CD4-positive, alpha-beta T cell treated with Interleukin-2 at 100 ng/mL for 4 hours (primary cell): ENCODE data around the gene FOXL3.

ENCODE experiments used
- DNase-seq: peaks from one replicate; pipeline ENCODE4 v3.0.0-alpha.2; 2020; ENCODE audit warnings: low spot score

Gene FOXL3

DNA sequence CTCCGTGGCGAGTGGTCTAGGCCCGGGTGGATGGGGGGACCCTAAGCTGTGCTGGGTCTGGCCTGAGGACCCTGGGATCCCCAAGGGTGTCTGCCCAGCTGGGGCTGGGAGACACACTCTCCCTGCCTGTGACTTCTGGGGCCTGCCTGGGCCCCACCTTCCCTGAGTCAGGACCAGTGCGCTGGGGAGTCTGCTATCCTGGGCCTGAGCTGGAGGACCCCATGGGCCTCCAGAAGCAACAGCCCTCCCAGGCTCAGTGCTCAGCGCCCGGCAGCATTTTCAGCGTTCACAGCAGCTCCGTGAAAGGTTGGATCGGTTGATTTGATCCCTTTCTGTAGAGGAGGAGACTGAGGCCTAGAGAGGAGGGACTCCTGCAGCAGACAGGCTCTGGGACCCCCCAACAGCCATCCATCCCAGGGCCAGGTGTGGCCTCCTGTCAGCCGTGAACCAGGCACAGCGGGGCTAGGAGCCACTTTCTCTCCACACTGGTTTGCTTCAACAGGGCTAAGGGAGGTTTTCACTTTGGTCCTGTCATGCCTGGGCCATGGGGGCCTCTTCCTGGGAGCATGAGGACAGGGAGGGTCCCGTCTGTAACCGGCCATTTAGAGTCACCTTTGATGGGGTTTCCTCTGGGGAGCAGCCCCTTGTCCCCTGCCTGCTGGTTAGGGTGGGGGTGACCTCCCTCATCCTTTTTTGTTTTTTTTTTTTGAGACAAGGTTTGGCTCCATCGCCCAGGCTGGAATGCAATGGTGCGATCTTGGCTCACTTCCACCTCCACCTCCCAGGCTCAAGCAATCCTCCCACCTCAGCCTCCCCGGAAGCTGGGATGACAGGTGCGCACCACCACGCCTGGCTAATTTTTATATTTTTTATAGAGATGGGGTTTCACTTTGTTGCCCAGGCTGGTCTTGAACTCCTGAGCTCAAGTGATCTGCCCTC is 12.4 kb downstream of the FOXL3 start:
- DNase-seq: no peak

DNA sequence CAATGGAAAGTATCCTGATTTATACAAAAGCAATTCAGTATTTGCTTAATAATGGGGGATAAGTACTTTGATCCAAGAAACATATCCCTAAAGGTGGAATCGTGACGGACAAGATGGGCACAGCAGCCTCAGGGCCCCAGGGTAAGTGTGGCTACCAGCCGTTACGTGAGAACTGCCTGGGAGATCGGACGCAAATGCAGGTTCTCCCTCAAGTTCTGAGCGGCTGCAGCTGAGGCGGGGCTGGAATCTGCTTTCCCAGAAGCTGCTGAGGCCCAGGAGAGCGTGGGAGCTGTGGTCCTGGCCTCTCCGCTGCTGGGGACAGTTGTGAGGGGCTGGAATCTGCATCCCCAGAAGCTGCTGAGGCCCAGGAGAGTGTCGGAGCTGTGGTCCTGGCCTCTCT is 13.5 kb downstream of the FOXL3 start:
- no peak for DNase-seq

DNA sequence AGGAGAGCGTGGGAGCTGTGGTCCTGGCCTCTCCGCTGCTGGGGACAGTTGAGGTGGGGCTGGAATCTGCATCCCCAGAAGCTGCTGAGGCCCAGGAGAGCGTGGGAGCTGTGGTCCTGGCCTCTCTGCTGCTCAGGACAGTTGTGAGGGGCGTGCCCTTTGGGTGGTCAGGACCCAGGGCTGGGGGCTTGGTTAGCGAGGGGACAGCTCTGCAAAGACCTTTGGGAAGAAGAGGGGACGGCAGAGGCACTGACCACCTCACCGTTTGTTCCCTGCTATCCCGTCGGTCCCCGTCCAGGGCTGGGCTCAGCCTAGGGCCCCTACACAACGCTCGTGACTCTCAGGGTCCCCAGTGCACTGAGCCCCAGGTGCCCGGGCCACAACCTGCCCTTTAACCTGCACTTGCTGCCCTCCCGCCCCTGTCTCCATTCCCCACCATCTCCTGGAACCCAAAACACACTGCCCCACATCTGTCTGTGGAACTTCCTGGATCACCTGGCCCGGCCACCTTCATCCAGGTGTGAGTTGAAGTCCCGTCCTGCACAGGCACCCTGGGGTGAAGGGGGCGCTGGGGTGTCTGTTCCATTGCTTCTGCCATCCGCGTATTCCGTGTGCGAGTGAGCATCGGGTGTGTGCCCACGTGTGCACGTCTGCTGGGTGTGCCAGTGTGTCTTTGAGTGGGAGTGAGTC is 14.1 kb downstream of the FOXL3 start:
- DNase-seq: no peak

DNA sequence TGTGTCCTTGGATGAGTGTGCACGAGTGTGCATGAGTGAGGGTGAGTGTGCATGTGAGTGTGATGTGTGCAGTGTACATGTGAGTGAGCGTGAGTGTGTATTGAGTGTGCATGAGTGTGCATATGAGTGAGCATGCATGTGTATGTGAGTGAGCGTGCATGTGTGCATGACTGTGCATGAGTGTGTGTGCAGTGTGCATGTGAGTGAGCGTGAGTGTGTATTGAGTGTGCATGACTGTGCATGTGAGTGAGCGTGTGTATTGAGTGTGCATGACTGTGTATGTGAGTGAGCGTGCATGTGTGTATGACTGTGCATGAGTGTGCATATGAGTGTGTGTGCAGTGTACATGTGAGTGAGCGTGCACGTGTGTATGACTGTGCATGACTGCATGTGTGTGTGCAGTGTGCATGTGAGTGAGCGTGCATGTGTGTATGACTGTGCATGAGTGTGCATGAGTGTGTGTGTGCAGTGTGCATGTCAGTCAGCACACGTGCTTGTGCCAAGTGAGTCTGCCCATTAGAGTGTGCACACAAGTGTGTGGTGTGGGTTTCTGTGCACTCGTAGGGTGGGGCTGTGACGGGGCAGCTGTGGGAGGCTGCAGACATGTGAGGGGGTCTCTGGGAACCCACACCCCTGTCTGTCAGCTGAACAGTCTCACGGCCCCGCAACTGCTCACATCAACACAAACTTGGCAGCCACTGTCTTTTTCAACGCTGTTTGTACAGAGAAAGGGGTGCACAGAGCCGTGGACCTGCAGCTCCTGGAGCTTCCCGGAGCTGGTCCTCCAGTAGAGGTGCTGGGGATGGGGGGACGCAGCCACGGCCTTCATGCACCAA is 14.8 kb downstream of the FOXL3 start:
- no peak for DNase-seq

DNA sequence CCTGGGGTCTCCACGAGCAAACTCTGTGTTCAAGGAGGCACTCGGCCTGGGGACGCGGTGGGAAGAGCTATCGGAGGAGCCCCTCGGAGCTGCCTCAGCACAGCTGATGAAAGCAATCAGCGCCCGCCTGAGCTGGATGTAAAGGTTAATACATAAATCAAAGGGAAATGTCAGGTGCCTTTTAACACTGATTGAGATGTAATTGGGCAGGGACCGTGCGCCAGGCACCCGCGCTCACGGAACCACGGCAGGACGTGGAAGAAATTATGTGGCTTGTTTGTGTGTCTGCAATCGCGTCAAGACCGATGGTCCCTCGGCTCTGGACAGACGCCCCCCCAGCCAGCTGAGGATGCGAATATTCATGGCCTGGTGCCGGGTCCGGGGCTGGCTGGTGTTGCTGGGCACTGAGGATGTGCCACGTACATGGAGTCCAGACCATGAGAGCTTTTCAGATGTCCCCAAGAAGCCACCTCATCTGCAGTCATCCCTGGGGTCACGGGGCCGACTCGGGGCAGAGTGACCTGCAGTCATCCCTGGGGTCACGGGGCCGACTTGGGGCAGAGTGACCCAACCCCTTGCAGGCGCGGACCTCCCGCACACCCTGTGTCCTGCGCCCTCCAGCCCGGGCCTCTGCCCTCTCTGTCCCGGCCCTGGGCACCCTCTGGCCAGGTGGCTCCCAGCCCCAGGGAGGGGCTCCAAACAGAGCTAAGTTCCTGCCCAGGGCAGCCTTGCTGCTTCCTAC is 15.6 kb downstream of the FOXL3 start:
- DNase-seq: no peak

DNA sequence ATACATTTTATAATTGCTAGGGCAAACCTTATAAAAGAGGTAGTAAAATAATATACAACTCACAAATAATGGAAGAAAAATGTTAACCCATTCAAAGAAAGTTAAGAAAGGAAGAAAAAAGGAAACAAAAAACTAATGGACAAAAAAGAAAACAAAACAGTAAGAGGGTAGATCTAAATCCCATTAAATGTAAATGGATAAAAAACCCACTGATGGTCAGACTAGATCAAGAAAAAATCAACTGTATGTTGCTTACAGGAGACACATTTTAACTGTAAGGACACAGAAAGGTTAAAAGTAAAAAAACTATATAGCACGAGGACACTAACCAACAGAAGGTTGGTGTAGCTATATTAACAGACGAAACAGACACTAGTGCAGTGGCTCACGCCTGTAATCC is 18.0 kb downstream of the FOXL3 start:
- DNase-seq: no peak

DNA sequence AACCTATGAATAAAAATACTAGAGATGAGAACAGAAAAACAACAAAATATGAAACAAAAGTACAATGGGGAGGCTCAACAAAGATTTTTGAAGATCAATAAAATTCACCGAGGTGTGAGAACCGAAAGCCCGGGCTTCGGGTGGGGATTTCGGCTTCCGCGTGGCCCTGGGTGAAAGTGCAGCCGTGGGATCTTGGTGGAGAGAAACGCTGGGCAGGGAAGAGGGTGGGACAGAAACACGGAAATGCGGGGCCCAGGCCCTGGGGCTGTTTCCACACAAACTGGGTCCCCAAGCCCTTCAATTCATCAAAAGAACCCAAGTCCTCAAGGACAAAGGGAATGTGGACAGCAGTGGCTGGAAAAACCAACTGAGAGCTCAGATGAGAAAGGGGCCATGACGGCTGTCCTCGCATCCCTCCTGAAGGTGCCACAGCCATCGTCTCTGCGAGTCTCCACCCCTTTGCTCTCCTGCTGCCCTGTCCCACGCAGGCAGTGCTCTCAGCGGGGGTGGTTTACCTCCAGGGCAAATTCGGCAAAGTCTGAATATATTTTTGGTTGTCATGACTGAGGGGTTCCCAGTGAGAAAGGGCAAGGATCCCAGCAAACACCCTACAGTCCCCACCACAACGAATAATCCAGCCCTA is 19.7 kb downstream of the FOXL3 start:
- DNase-seq: no peak

DNA sequence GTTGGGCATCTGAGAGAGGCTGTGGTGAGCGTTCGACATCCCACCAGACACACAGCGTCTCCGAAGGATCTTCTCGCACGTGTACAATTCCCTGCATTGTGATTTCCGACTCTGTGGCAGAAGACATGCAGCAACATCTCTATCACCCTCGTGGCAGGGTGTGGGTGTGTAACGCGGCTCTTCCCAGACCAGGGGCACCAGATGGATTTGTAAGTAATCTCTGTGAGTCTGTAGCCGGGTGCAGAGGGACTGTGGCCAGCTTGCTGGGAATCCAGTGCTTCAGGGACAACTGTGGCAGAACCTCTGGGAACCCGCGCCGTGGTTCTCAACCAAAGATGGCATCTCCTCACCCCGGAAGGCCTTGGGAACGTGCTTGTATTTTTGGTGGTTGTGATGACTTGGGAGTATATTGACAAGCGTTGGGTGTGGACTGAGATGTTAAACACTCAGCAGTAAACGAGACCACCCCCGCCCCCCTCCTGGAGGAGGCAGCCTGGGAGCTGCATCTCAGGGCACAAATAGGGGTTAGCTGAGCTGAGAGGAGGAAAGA is 21.2 kb downstream of the FOXL3 start:
- no peak for DNase-seq

DNA sequence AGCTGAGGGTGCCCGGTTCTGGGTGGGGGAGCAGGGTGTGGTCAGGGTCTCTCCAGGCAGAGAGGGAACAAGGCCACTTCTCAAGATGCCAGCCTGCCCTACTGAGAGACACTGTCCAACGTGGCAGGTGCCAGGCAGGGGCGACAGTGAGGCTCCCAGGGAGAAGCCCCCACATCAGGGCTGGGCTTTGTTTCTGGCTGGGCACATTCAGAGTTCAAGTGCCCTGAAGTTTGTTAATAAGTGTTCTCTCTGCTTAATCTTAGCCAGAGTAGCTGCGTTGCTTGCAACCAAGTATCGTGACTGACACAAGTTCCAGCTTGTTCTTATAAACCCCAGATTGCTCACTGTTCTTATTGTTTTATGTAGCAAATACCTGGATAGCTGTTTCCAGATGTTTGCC is 21.8 kb downstream of the FOXL3 start:
- DNase-seq: no peak

DNA sequence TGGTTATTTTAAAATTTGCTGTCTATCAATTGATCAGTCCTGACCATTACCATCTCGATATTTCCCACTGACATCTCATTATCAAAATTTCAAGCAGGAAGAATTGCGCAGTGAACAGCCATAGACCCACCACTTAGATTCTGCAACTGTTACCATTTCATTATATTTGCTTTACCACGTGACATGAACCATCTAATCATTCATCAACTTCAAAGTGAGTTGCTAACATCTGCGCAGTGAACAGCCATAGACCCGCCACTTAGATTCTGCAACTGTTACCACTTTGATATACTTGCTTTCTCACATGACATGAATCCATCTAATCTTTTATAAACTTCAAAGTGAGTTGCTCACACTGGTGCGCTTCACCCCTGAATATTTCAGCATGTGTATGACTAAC is 22.5 kb downstream of the FOXL3 start:
- no peak for DNase-seq

DNA sequence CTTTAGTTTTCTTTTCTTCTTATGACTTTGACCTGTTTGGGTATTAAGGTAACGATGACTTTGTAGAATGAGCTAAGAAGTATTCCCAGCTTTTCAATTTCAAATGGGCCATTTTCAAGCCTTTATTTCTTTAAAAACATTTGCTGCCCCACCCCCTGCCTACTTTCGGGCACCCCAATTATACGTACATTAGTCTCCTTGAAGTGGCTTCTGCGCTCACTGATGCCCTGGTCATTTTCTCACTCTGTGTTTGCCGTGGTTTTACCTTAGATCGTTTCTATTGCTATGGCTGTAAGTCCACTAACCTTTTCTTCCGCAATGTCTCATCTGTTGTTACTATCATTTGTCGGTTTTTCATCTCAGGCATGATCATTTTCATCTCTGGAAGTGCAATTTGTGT is 24.9 kb downstream of the FOXL3 start:
- no peak for DNase-seq

DNA sequence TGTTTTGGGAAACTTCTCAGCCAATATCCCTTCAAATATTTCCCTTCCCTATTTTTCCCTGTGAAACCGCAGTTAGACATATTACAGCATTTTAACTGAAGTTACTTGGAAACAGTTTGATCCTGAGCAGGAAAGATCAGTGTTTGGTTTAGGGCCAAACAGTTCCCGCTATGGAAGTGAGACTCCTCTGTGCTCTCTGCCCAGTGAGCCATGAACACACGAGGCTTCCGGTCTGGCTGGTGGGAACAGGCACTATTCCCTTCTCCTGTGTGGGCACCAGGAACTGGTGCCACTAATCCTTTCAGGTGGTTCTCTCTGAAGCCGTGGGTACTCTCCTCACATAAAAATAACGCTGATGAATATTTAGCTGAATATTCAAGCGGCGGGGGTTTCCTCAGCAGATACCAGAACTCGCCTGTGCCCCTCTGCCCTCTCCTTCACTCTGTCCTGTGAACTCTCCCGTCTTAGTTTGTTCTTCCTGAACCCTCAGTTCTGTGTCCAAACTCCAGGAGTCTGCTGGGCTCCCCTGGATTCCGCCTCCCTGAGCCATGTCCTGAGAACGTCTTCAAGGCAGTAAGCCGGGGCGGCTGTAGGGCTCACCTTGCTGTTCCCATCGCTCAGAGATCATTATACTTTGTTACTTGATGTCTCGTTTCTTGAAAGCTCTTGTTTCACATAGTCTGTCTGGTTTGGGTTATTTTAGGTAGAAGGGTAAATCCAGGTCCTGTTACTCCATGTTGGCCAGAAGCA is 25.7 kb downstream of the FOXL3 start:
- no peak for DNase-seq

DNA sequence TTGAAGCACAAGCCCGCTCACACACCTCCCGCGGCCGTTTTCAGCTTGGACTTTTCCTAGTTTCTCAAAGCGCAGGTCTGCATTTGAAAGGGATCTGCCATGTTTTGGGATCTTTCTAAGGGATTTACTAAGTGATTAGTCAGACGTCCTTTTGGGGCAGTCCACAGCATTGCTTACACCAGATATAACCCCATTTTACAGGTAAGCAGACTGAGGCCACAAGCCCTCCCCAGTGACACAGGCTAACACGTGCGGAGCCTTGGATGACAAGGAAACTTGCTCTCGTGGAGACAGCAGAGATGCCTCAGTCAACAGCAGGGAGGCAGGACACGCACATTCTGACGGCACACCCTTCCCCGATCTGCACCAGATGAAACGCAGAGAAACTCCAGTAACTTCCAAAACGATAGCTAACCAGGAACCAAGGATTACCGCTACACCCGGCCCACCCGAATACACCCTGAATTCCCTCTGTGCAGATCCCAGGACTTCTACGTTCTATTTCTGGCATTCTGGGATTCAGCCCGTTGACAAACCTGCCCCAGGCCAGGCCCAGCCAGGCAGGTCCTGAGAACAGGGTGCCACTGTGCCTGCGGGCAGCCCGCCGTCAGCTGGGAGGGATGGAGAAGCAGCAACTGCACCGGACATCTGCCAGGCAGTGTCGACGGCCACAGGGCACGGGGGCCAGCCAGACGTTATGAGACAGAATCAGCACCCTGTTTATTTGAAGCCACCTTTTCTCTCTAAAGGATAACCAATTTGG is 27.9 kb downstream of the FOXL3 start:
- no peak for DNase-seq

DNA sequence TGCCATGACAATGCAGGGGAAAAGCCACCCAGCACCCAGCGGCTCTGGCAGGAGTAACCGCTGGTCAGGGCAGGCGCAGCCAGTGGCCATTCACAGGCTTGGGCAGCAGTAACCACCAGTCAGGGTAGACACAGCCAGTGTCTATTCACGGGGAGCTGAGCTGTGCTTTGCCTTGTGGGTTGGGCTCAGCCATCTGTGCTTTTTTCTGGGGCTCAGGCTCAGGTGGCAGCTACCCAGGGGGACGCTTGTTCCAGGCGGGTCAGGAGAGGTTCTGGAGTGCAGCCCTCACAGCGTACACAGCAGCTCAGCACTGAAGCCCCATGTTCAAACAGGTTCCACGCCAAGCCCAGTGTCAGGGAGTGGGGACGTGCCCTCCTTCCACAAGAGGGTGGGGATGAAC is 28.5 kb downstream of the FOXL3 start:
- DNase-seq: no peak

DNA sequence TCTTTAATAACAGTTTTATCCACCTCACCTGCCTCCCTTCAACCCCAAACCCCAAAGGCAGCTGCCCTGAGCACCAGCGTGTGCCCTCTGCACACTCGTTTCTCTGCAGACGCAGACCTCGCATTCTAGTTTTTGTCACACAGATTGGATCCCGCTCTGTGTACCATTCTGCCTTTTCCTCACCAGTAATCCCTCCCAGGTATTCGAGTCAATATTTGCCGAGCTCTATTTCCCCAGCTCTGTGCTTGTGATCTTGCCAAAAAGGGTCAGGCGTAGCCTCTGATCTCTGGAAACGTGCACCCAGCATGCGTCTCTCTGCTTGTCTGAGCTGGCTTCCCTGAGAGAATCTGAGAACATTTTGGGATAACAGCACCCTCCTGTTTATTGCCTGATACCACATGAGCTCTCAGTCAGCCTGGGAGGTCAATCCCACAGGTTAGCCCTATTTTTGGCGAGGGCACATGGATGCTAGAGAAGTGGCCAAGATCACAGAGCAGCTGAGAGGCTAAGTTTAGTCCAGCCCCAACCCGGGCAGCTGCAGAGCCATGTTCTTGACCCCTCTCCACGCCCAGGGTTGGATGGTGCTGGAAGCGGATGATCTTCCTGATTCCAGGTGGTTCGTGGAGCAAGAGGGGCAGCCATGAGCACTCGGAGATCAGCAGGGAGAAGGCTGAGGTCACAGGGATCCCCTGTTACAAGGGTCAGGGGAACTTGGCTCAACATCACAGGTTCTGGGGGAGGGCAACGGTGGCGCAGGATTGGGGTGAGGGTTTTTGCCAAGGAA is 29.1 kb downstream of the FOXL3 start:
- no peak for DNase-seq

DNA sequence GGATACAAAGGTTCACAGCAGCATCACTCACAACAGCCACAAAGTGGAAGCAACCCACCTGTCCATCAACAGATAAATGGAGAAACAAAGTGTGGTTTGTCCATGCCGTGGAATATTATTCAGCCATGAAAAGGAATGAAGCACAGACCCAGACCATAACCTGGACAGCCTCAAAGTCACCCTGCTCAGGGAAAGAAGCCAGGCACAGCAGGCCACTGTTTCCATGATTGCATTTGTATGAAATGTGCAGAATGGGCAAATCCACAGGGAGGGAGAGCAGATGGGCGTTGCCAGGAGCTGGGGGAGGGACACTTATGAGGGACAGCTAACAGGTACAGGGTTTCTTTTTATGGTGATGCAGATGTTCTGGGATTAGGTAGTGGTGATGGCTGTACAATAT is 30.3 kb downstream of the FOXL3 start:
- DNase-seq: no peak

DNA sequence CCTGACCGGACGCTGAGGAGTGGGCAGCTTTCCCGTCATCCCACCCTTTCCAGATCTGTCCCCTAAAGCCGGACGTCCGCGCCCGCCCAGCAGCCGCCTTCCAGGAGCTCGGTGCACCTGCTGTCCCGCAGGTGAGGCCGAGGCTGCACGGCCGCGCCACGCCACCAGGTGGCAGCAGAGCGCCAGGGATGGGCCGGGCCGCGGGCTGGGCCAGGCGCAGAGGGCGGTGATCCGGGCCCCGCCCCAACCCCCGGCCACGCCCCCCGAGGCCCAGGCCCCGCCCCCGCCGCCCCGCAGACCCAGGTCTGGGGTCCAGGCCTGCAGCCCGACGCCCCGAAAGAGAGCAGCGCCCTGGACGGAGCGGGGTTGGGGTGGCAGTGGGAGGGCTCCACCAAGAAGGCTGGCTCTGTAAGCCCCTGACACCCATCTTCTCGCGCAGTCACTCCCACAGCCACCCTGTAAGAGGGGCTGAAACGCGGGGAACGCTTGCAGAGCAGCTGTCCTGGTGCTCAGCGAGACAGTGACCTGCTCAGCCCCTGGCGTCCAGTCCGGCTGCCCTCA is 32.2 kb downstream of the FOXL3 start:
- peak; percentile 83 for DNase-seq

DNA sequence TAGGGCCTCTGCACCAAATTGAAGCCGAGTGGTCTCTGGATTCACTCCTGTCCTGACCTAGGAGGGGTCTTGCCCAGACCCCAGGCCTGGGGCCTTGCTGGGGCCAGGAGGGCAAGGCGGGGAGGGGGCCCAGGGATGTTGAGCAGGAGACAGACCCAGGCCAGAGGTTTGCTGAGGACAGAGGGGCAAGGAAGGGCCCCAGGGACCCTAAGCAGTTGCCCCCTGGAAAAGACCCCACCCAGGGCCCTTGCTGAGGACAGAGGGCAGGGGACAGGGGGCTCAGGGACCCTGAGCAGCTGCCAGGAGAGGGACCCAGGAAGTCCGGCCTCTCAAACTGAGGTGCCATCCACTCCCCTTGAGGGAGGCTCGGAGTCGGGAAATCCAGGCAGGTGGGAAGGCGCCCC is 32.7 kb downstream of the FOXL3 start:
- no peak for DNase-seq
